Urinary bladder (tissue), 4 donors: ENCODE data around the gene TRPM2. TPM values are rescaled to one million over a fixed set of nuclear protein-coding genes. Genes with fewer than 3 reads are reported as not detected.

Experiments used
- DNase-seq: peaks from one replicate; pipeline ENCODE4 v3.0.0-alpha.2; 2015; ENCODE audit errors: extremely low spot score
- H3K27ac ChIP-seq: one replicate; pipeline ENCODE4 v1.5.1; 2013; ENCODE audit warnings: low read depth, mild to moderate bottlenecking, moderate library complexity
- H3K36me3 ChIP-seq: one replicate; pipeline ENCODE4 v1.6.1; 2013; ENCODE audit warnings: mild to moderate bottlenecking, moderate library complexity; ENCODE audit not compliant: insufficient read depth
- H3K4me1 ChIP-seq: one replicate; pipeline ENCODE4 v1.6.1; 2013; ENCODE audit warnings: mild to moderate bottlenecking, moderate library complexity; ENCODE audit not compliant: insufficient read depth
- H3K4me3 ChIP-seq: one replicate; pipeline ENCODE4 v1.5.1; 2013; ENCODE audit warnings: low read depth, low read length
- WGBS: extraction: QIAGEN DNeasy Blood & Tissue Kit; methylation state at CpG from one replicate; pipeline ENCODE4 v1.1.7; 2013; 5-methylcytosine and 5-hydroxymethylcytosine counted together
- polyA plus RNA-seq: library from polyadenylated mRNA; stranded (reverse); fragments of 200-250 nt; gene quantifications from one replicate; pipeline ENCODE4 v1.2.3, GENCODE V29; 2013
- total RNA-seq: library from RNA; depleted of rRNA; stranded (reverse); fragments of >200 nt; gene quantifications from one replicate; pipeline ENCODE4 v1.2.3, GENCODE V29; 2014
- donor health status: healthy with polysubstance abuse.
- donor health status: healthy.

Gene TRPM2
- total and polyA plus RNA-seq, 2 donors = 1.2 to 3.3 TPM

DNA sequence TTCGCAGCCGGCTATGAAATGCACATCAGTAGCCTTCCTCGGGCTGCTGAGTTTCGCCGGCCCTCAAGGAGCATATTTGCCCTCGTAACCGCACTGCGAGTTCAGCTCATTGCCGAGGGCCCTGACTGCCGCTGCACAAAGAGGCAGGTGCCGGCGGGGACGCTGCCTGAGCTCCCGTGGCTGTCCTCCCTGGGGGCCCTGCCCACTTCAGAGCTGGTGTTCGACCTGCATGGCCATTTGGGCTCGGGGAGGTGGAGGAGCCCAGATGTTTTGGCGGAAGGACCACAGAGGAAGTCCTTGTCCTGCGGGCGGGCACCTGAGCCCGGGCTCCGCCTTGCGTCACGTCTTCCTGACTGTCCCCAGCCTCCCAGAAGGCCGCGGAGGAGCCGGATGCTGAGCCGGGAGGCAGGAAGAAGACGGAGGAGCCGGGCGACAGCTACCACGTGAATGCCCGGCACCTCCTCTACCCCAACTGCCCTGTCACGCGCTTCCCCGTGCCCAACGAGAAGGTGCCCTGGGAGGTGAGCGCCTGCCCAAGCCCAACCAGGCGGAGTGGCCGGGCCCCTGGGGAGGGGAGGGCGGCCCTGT, 72.0 kb downstream of the TRPM2 start:
- DNase-seq = no peak
- 66% methylated on average over 40 of the region's 40 CpGs for WGBS
- no peak overlapping the region for H3K4me3 ChIP-seq

DNA sequence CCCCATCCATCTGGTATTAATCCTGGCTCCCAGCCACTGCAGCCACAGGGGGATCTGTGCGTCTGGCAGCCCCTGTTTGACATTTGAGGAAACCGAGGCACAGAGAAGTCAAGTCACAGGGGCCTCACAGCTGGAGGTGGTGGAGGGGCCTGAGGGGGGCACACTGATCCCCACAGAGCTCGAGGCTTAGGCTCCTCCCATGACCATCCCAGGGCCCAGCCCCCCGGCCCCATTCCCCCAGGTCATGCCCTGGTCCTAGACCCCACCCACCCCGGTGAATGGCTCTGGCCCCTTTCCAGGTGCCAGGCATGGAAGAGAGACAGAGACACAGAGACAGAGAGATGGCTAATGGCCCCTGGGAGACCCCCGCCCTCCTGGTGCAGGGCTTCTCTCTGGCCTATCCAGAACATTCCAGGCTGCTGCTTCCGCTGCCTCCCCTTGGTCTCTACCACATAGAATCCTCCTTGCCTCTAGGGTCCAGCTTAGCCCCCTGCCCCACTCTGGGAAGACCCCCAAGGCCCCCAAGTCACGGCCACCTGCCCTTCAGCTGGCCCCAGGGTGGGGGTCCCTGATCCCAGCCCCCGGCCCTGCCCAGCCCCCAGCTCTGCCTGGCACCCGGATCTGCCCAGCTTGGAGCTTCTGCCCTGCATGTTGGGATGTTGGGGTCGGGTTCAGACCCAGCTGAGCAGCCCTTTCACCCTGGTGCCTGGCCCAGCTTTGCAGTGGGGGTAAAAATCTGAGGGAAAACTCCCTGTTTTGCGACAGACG, 72.7 kb downstream of the TRPM2 start:
- DNase-seq = no peak
- WGBS = 76% methylated on average over 13 of the region's 13 CpGs
- Histone ChIP-seq H3K36me3 (no peaks in the 10 kb centered on the region), H3K27ac (no peak overlapping the region), H3K4me1 (no peaks in the 10 kb centered on the region), H3K4me3 (no peak overlapping the region)

More for the DNA sequence above, 72.0 kb downstream of the TRPM2 start:
- Histone ChIP-seq H3K4me1 (no peaks in the 10 kb centered on the region), H3K27ac (no peak overlapping the region), H3K36me3 (no peaks in the 10 kb centered on the region)

- DNase-seq = no peak
- no peaks in the 10 kb centered on the region for H3K4me1 ChIP-seq
- H3K4me3 ChIP-seq = no peak overlapping the region
- H3K27ac ChIP-seq = no peak overlapping the region
- no peaks in the 10 kb centered on the region for H3K36me3 ChIP-seq
- 77% methylated on average over 21 of the region's 21 CpGs for WGBS
Measured at GRCh38 chr21:44426663-44427191, 73.3 kb downstream of the TRPM2 start.

GRCh38 chr21:44427241-44428120, 74.1 kb downstream of the TRPM2 start:
- Histone ChIP-seq H3K4me3 (no peak overlapping the region), H3K36me3 (no peaks in the 10 kb centered on the region), H3K27ac (no peak overlapping the region), H3K4me1 (no peaks in the 10 kb centered on the region)
- no peak for DNase-seq
- 87% methylated on average over 28 of the region's 28 CpGs for WGBS

- Histone ChIP-seq H3K36me3 (no peaks in the 10 kb centered on the region), H3K4me1 (no peaks in the 10 kb centered on the region), H3K4me3 (no peak overlapping the region), H3K27ac (no peak overlapping the region)
- no peak for DNase-seq
- 59% methylated on average over 3 of the region's 3 CpGs for WGBS
Measured at GRCh38 chr21:44428281-44428960, 75.0 kb downstream of the TRPM2 start.

- DNase-seq = no peak
- H3K4me1 ChIP-seq = no peaks in the 10 kb centered on the region
- H3K27ac ChIP-seq = no peak overlapping the region
- H3K4me3 ChIP-seq = no peak overlapping the region
- H3K36me3 ChIP-seq = no peaks in the 10 kb centered on the region
- WGBS = 74% methylated on average over 1 of the region's 1 CpG
Measured at GRCh38 chr21:44429894-44430293, 76.5 kb downstream of the TRPM2 start.

GRCh38 chr21:44431300-44431699, 77.9 kb downstream of the TRPM2 start:
- Histone ChIP-seq H3K36me3 (no peaks in the 10 kb centered on the region), H3K27ac (no peak overlapping the region), H3K4me3 (no peak overlapping the region), H3K4me1 (no peaks in the 10 kb centered on the region)
- DNase-seq = no peak
- 82% methylated on average over 4 of the region's 4 CpGs for WGBS

DNA sequence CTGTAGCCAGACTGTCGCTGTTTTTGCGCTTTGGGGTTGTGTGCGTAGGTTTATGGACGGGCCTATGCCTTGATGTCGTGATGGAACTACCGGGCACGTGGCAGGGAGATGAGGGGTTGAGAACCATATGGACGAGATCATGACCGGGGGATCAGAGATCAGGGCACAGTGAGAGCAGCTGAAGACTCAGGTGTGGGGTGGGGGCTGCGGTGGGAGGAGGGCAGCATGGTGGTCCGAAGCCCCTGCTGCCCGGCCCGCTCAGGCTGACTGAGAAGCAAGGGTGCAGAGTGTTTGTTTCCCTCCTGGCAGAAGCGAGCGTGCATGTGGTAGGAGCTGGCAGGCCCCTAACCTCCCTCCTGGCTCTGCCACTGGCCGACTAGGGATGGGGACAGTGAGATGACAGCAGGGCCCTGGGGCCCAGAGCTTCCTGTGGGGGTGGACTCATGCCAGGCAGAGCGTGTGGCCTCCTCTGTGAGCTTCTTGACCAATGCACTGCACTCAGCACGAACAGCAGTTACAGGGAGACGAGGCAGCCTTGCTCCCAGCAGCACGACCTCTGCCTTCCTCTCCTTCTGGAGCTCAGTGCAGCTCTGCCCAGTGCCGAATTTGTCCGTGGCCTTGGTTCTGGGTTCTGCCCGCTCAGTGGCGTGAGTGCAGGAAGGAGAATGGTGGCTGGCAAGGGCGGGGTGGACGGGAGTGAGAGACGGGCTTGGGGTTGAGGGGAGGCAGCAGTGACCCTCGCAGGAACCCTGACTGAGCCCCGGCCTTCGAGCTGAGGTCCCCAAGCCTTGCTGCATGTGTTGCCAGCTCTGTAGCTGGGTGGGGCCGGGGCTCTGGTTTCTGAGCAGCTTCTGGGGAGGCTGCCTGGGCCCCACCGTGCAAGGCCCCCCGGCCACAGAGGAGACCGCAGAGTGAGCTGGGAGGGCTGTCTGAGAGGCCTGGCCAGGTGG, 79.7 kb downstream of the TRPM2 start:
- no peaks in the 10 kb centered on the region for H3K36me3 ChIP-seq
- no peaks in the 10 kb centered on the region for H3K4me1 ChIP-seq
- WGBS = 84% methylated on average over 34 of the region's 34 CpGs
- H3K27ac ChIP-seq = no peak overlapping the region
- no peak for DNase-seq
- H3K4me3 ChIP-seq = no peak overlapping the region

- DNase-seq = no peak
- no peaks in the 10 kb centered on the region for H3K4me1 ChIP-seq
- H3K36me3 ChIP-seq = no peaks in the 10 kb centered on the region
- 92% methylated on average over 39 of the region's 39 CpGs for WGBS
- no peak overlapping the region for H3K4me3 ChIP-seq
- no peak overlapping the region for H3K27ac ChIP-seq
Measured at GRCh38 chr21:44433791-44434567, 80.6 kb downstream of the TRPM2 start.

GRCh38 chr21:44434568-44434925, 81.1 kb downstream of the TRPM2 start:
- no peak overlapping the region for H3K27ac ChIP-seq
- 66% methylated on average over 13 of the region's 13 CpGs for WGBS
- H3K36me3 ChIP-seq = no peaks in the 10 kb centered on the region
- H3K4me3 ChIP-seq = no peak overlapping the region
- H3K4me1 ChIP-seq = no peaks in the 10 kb centered on the region
- DNase-seq = no peak

GRCh38 chr21:44434936-44435635, 81.7 kb downstream of the TRPM2 start:
- H3K4me3 ChIP-seq = no peak overlapping the region
- no peaks in the 10 kb centered on the region for H3K36me3 ChIP-seq
- no peak for DNase-seq
- WGBS = 85% methylated on average over 28 of the region's 28 CpGs
- no peak overlapping the region for H3K27ac ChIP-seq
- no peaks in the 10 kb centered on the region for H3K4me1 ChIP-seq
